GM12878 (cell line): Measurements from ENCODE around the gene MCOLN3. TPM values are rescaled to one million over a fixed set of nuclear protein-coding genes. Genes with fewer than 3 reads are reported as not detected.

Experiments
- ATAC-seq: fragments of 200-7000 bp; cut with Tn5 transposase; 3 replicates; pipeline ENCODE4 v1.9.1; 2020; ENCODE audit warnings: mild to moderate bottlenecking, moderate library complexity
- BruUV-seq: library from RNA; stranded (reverse); fragments of 400-500 nt; replicated peaks from 2 replicates; lab custom pipeline; 2021; lab: Mats Ljungman, UMichigan
- CTCF ChIA-PET: fragments of 300-600 bp; sonication (Branson Sonifier 250); formaldehyde crosslinking; extraction: SDS; loops from one replicate; lab custom pipeline; 2021; ENCODE audit warnings: inconsistent platforms; lab: Yijun Ruan, JAX
- POLR2A ChIA-PET: fragments of 350-600 bp; formaldehyde crosslinking; extraction: SDS; loops from one replicate; lab custom pipeline; 2021; ENCODE audit warnings: inconsistent platforms; lab: Charles Lee
- RAD21 ChIA-PET: fragments of 300-600 bp; sonication (Branson Sonifier 250); formaldehyde crosslinking; loops from one replicate; lab custom pipeline; 2023; ENCODE audit warnings: antibody characterized with exemption; ENCODE audit not compliant: unreplicated experiment; lab: Charles Lee
- SMC1A ChIA-PET: fragments of 300-600 bp; sonication (Branson Sonifier 250); formaldehyde crosslinking; loops from one replicate; lab custom pipeline; 2023; ENCODE audit not compliant: unreplicated experiment, uncharacterized antibody; lab: Charles Lee
- DNase-seq: peaks from one replicate; pipeline ENCODE4 v3.0.0-alpha.2; 2011; ENCODE audit warnings: low read depth, low spot score
- FAIRE-seq: peaks from 3 replicates; lab custom pipeline; 2011; peaks lifted over from hg19 to GRCh38; lab: Jason Lieb, UNC
- H2AFZ ChIP-seq: 2 replicates; pipeline ENCODE4 v1.6.0; 2011; ENCODE audit warnings: low read depth, low read length, control low read depth; ENCODE audit not compliant: control insufficient read depth
- H3K27ac ChIP-seq: 2 replicates; pipeline ENCODE4 v1.5.1; 2011; ENCODE audit warnings: control low read depth; ENCODE audit not compliant: control insufficient read depth, insufficient read depth
- H3K27me3 ChIP-seq, 2 experiments: replicated peaks in 1 of 2; 2 replicates each; pipeline versions ENCODE4 v1.6.0 to v1.6.1; 2011; ENCODE audit warnings: low read length in 1 of 2; ENCODE audit not compliant: control insufficient read depth in 2 of 2, insufficient read depth in 2 of 2
- H3K36me3 ChIP-seq, 2 experiments: 2 replicates each; pipeline ENCODE4 v1.5.1; 2011; ENCODE audit warnings: low read length in 1 of 2; ENCODE audit not compliant: control insufficient read depth in 2 of 2, insufficient read depth in 2 of 2
- H3K4me1 ChIP-seq: 2 replicates; pipeline ENCODE4 v1.6.1; 2011; ENCODE audit warnings: mild to moderate bottlenecking, low read length, moderate library complexity, mixed read lengths; ENCODE audit not compliant: control insufficient read depth, insufficient read depth
- H3K4me2 ChIP-seq: 2 replicates; pipeline ENCODE4 v1.6.0; 2011; ENCODE audit warnings: control low read depth; ENCODE audit not compliant: control insufficient read depth, insufficient read depth
- H3K4me3 ChIP-seq: fragments of 200-600 bp; sonication (generic); 2 replicates; pipeline ENCODE4 v1.5.1; 2016
- H3K79me2 ChIP-seq: 2 replicates; pipeline ENCODE4 v1.6.0; 2011; ENCODE audit warnings: low read length; ENCODE audit not compliant: control insufficient read depth, insufficient read depth
- H3K9ac ChIP-seq: 2 replicates; pipeline ENCODE4 v1.8.0; 2011; ENCODE audit warnings: low read length, control low read depth, mixed read lengths; ENCODE audit not compliant: control insufficient read depth, insufficient read depth
- H3K9me3 ChIP-seq: replicated peaks from 3 replicates; pipeline ENCODE4 v1.5.1; 2011; ENCODE audit warnings: mild to moderate bottlenecking, low read length; ENCODE audit not compliant: control insufficient read depth, insufficient read depth
- H4K20me1 ChIP-seq: 2 replicates; pipeline ENCODE4 v1.6.0; 2011; ENCODE audit not compliant: control insufficient read depth, insufficient read depth
- MXI1 ChIP-seq: fragments of 150-350 bp; IDR thresholded peaks from 2 replicates; pipeline ENCODE4 v1.6.1; 2011; ENCODE audit warnings: low read depth, mild to moderate bottlenecking, inconsistent platforms, low read length, improper control_type of control experiment
- MYB ChIP-seq: fragments of 150-350 bp; IDR thresholded peaks from 2 replicates; pipeline ENCODE4 v1.6.1; 2014; ENCODE audit warnings: mild to moderate bottlenecking, low read depth, low read length, borderline replicate concordance
- NFIC ChIP-seq: IDR thresholded peaks from 2 replicates; pipeline ENCODE4 v1.6.1; 2012; ENCODE audit warnings: low read depth, mild to moderate bottlenecking, inconsistent platforms, low read length, moderate library complexity
- NR2C2 ChIP-seq: IDR thresholded peaks from 2 replicates; pipeline ENCODE4 v1.6.1; 2011; ENCODE audit warnings: borderline replicate concordance, low read depth; ENCODE audit not compliant: control insufficient read depth, insufficient read length
- POLR2AphosphoS2 ChIP-seq: IDR thresholded peaks from 2 replicates; pipeline ENCODE4 v1.6.1; 2011; ENCODE audit warnings: low read depth, mild to moderate bottlenecking, low read length, improper control_type of control experiment, moderate library complexity
- WGBS: methylation state at CpG from one replicate; pipeline ENCODE4 v1.1.6; 2016; ENCODE audit warnings: low lambda C conversion rate; ENCODE audit not compliant: insufficient replicate concordance, insufficient coverage; ENCODE audit errors: missing lambda C conversion rate; 5-methylcytosine and 5-hydroxymethylcytosine counted together
- in situ Hi-C: fragments of 300-500 bp; cut with MboI; formaldehyde crosslinking; loops from 9 replicates; pipeline ENCODE4 v1.14.3; 2018; ENCODE audit warnings: mixed read lengths
- intact Hi-C: fragments of 100-400 bp; cut with micrococcal nuclease; formaldehyde crosslinking; loops from one replicate; pipeline ENCODE4 v1.14.2; 2022; ENCODE audit not compliant: unreplicated experiment
- polyA plus RNA-seq, 11 experiments: library from polyadenylated mRNA; depleted of rRNA in 4 of 11; unstranded in 6 of 11; stranded (reverse) in 5 of 11; fragments of >200 nt; fragmentation: Nextera tagmentation in 4 of 11; fragmentation: Illumina TruSeq in 1 of 11; extraction: Ambion mirVana in 4 of 11; extraction: Trizol in 1 of 11; gene quantifications; 1 replicate in 1 of 11; 2 replicates in 10 of 11; pipeline versions ENCODE4 v1.2.1 to v1.2.3, GENCODE V29; 2011 to 2016; ENCODE audit warnings: inconsistent platforms in 2 of 11, missing spikeins in 2 of 11, low read depth in 1 of 11
- total RNA-seq, 4 experiments: library from RNA; depleted of rRNA in 3 of 4; stranded (reverse); fragments of >200 nt in 3 of 4; fragmentation: Illumina TruSeq in 1 of 4; extraction: Trizol in 1 of 4; gene quantifications; 2 replicates each; pipeline versions ENCODE4 v1.2.1 to v1.2.3, GENCODE V29; 2013 to 2021
- TF ChIP-seq, protein P1 (sequence below): fragments of 450-650 bp; formaldehyde crosslinking; IDR thresholded peaks from 2 replicates; pipeline ENCODE4 v1.4.0; 2020; ENCODE audit warnings: mild to moderate bottlenecking, moderate library complexity
- TF ChIP-seq, protein P2 (sequence below): fragments of 450-650 bp; formaldehyde crosslinking; IDR thresholded peaks from 2 replicates; pipeline ENCODE4 v1.4.0; 2022; ENCODE audit warnings: mild to moderate bottlenecking, moderate library complexity
- TF ChIP-seq, protein P3 (sequence below): fragments of 150-350 bp; IDR thresholded peaks from 2 replicates; pipeline ENCODE4 v1.6.1; 2016; ENCODE audit warnings: low read depth, low read length
- TF ChIP-seq, protein P4 (sequence below): fragments of 450-650 bp; IDR thresholded peaks from 2 replicates; pipeline ENCODE4 v1.6.1; 2017; ENCODE audit warnings: mild to moderate bottlenecking, low read depth, inconsistent platforms; ENCODE audit not compliant: poor library complexity, severe bottlenecking

The MCOLN3 gene
- total and polyA plus RNA-seq, 10 of the 15 experiments (the other 5 are each of a cell fraction or from before 2014, with no cell fraction given), result 0.48 to 7.4 (median 3.8) TPM

DNA sequence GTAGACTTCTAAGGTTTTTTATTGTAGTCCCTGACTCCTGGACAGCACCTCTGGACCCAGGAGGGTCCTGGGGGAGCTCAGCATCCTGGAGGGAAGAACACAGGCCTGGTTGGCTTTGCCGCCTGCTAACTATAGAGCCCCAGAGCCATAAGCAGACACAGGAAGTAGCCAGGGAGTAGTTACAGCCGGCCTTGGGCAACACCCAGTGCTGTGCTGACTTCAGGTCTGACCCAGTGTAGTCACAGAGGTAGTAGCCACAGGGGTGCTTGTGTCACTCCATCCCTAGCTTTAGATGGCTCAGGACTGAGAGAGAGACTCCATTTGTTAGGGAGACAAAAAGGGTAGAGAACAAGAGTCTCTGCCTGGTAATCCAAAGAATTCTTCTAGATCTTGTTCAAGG, 73.3 kb downstream of the MCOLN3 start:
- no peak overlapping the region for H2AFZ ChIP-seq
- ChIA-PET CTCF (interaction anchor here (1.3 to 4.9 kb wide), 5 partner anchors 17 to 280 kb away, joined by 4 to 49 read pairs (median 6); partner anchors contain the start of gene MCOLN2), RAD21 (interaction anchor here (1.0 to 5.6 kb wide), 5 partner anchors 14 to 52 kb away, joined by 3 to 38 read pairs (median 18); partner anchors contain the start of gene MCOLN2), SMC1A (interaction anchor here (0.9 to 9.6 kb wide), 9 partner anchors 13 to 53 kb away, joined by 3 to 132 read pairs (median 5); no protein-coding TSS in a partner anchor), POLR2A (interaction anchor here (0.7 to 5.8 kb wide), 6 partner anchors 14 to 53 kb away, joined by 3 to 69 read pairs (median 3); partner anchors contain the start of gene MCOLN2)
- H4K20me1 ChIP-seq, result peaks cover 5% of the 10 kb centered on the region; the same call in 1 of the 2 replicates
- H3K9me3 ChIP-seq, result no peaks in the 10 kb centered on the region; the same call in none of the 3 replicates
- peak overlapping the region; percentile 85 for H3K27ac ChIP-seq
- ATAC-seq (peak; percentile 39), DNase-seq (no peak), FAIRE-seq (no peak)
- H3K4me2 ChIP-seq, result peak overlapping the region; percentile 83
- H3K4me1 ChIP-seq, result peaks cover 44% of the 10 kb centered on the region
- in situ Hi-C loops (loop anchor here (25.0 kb wide), 1 partner anchor 1937 kb away; the partner anchor contains the start of genes HS2ST1 and SELENOF), intact Hi-C loops (no loop called here)
- BruUV-seq, result no TSS peak
- H3K4me3 ChIP-seq, result peak overlapping the region; percentile 60; the same call in 1 of the 2 replicates
- peak overlapping the region; percentile 56 for H3K9ac ChIP-seq
- H3K36me3 ChIP-seq, result peaks cover 0 to 10% of the 10 kb centered on the region in 2 experiments; a peak in 2 of 4 replicates
- peaks cover 95% of the 10 kb centered on the region for H3K79me2 ChIP-seq
- H3K27me3 ChIP-seq, result no peaks in the 10 kb centered on the region
- 31% methylated on average over 2 of the region's 2 CpGs for WGBS
- TF ChIP-seq, protein P1, sequence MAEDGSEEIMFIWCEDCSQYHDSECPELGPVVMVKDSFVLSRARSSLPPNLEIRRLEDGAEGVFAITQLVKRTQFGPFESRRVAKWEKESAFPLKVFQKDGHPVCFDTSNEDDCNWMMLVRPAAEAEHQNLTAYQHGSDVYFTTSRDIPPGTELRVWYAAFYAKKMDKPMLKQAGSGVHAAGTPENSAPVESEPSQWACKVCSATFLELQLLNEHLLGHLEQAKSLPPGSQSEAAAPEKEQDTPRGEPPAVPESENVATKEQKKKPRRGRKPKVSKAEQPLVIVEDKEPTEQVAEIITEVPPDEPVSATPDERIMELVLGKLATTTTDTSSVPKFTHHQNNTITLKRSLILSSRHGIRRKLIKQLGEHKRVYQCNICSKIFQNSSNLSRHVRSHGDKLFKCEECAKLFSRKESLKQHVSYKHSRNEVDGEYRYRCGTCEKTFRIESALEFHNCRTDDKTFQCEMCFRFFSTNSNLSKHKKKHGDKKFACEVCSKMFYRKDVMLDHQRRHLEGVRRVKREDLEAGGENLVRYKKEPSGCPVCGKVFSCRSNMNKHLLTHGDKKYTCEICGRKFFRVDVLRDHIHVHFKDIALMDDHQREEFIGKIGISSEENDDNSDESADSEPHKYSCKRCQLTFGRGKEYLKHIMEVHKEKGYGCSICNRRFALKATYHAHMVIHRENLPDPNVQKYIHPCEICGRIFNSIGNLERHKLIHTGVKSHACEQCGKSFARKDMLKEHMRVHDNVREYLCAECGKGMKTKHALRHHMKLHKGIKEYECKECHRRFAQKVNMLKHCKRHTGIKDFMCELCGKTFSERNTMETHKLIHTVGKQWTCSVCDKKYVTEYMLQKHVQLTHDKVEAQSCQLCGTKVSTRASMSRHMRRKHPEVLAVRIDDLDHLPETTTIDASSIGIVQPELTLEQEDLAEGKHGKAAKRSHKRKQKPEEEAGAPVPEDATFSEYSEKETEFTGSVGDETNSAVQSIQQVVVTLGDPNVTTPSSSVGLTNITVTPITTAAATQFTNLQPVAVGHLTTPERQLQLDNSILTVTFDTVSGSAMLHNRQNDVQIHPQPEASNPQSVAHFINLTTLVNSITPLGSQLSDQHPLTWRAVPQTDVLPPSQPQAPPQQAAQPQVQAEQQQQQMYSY (CRISPR knock-in tag), result no peak
- TF ChIP-seq, protein P2, sequence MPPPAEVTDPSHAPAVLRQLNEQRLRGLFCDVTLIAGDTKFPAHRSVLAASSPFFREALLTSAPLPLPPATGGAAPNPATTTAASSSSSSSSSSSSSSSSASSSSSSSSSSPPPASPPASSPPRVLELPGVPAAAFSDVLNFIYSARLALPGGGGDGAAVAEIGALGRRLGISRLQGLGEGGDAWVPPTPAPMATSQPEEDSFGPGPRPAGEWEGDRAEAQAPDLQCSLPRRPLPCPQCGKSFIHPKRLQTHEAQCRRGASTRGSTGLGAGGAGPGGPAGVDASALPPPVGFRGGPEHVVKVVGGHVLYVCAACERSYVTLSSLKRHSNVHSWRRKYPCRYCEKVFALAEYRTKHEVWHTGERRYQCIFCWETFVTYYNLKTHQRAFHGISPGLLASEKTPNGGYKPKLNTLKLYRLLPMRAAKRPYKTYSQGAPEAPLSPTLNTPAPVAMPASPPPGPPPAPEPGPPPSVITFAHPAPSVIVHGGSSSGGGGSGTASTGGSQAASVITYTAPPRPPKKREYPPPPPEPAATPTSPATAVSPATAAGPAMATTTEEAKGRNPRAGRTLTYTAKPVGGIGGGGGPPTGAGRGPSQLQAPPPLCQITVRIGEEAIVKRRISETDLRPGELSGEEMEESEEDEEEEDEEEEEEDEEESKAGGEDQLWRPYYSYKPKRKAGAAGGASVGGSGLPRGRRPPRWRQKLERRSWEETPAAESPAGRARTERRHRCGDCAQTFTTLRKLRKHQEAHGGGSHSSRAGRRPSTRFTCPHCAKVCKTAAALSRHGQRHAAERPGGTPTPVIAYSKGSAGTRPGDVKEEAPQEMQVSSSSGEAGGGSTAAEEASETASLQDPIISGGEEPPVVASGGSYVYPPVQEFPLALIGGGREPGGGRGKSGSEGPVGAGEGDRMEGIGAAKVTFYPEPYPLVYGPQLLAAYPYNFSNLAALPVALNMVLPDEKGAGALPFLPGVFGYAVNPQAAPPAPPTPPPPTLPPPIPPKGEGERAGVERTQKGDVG (CRISPR knock-in tag), result no peak
- no peak for TF ChIP-seq MYB
- TF ChIP-seq NFIC, result no peak
- TF ChIP-seq, protein P3, sequence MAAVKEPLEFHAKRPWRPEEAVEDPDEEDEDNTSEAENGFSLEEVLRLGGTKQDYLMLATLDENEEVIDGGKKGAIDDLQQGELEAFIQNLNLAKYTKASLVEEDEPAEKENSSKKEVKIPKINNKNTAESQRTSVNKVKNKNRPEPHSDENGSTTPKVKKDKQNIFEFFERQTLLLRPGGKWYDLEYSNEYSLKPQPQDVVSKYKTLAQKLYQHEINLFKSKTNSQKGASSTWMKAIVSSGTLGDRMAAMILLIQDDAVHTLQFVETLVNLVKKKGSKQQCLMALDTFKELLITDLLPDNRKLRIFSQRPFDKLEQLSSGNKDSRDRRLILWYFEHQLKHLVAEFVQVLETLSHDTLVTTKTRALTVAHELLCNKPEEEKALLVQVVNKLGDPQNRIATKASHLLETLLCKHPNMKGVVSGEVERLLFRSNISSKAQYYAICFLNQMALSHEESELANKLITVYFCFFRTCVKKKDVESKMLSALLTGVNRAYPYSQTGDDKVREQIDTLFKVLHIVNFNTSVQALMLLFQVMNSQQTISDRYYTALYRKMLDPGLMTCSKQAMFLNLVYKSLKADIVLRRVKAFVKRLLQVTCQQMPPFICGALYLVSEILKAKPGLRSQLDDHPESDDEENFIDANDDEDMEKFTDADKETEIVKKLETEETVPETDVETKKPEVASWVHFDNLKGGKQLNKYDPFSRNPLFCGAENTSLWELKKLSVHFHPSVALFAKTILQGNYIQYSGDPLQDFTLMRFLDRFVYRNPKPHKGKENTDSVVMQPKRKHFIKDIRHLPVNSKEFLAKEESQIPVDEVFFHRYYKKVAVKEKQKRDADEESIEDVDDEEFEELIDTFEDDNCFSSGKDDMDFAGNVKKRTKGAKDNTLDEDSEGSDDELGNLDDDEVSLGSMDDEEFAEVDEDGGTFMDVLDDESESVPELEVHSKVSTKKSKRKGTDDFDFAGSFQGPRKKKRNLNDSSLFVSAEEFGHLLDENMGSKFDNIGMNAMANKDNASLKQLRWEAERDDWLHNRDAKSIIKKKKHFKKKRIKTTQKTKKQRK, result no peak
- no peak for TF ChIP-seq MXI1
- TF ChIP-seq POLR2AphosphoS2, result no peak
- TF ChIP-seq, protein P4, sequence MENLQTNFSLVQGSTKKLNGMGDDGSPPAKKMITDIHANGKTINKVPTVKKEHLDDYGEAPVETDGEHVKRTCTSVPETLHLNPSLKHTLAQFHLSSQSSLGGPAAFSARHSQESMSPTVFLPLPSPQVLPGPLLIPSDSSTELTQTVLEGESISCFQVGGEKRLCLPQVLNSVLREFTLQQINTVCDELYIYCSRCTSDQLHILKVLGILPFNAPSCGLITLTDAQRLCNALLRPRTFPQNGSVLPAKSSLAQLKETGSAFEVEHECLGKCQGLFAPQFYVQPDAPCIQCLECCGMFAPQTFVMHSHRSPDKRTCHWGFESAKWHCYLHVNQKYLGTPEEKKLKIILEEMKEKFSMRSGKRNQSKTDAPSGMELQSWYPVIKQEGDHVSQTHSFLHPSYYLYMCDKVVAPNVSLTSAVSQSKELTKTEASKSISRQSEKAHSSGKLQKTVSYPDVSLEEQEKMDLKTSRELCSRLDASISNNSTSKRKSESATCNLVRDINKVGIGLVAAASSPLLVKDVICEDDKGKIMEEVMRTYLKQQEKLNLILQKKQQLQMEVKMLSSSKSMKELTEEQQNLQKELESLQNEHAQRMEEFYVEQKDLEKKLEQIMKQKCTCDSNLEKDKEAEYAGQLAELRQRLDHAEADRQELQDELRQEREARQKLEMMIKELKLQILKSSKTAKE, result no peak
- TF ChIP-seq NR2C2, result no peak
